ENCODE results near the gene NCBP3.

The NCBP3 gene

DNA sequence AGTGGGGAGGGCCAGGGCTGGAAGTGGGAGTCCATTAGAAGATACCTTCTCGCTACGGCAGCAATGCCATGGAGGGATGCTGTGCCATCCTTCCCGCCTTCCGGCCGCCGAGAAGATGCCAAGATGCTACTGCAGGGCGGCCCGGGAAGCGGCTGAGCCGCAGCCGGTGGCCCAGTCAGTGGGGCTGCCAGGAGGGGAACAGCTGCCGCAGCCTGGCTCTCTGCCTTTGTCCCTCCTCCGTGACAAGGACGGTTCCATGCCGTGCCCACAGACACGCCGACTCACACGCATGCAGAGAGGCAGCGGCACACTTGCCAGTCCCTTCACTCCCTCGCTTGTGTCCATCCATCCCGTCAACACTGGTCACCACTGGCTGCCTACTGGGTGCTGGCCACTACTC is 20.2 kb upstream of the NCBP3 start:
- Histone ChIP-seq H3K4me1 (ENCODE audit: control insufficient read depth, insufficient read depth, low read length) (no peaks in the 10 kb centered on the region), H3K4me3 (ENCODE audit: low read depth, low read length) (no peak overlapping the region), H3K27ac (ENCODE audit: extremely low read depth, low read depth, low read length) (no peak overlapping the region), H3K36me3 (ENCODE audit: control insufficient read depth in 2 of 2, insufficient read depth in 1 of 2, low read length in 2 of 2) (peaks cover 4 to 59% of the 10 kb centered on the region in 2 experiments; a peak in 2 of 3 replicates), H3K9me3 (ENCODE audit: control insufficient read depth, insufficient read depth, low read depth, low read length) (no peaks in the 10 kb centered on the region)
- TF ChIP-seq ZNF677 (tag by site-specific recombination; IDR thresholded peaks at IDR 0.05) (no peak), ZNF362 (tag by site-specific recombination; IDR thresholded peaks at IDR 0.05) (no peak), ZNF19 (tag by site-specific recombination; IDR thresholded peaks at IDR 0.05; ENCODE audit: low read depth) (no peak), KLF8 (tag by site-specific recombination; IDR thresholded peaks at IDR 0.05) (no peak), ZNF843 (tag by site-specific recombination; IDR thresholded peaks at IDR 0.05) (no peak), ZNF510 (tag by site-specific recombination; IDR thresholded peaks at IDR 0.05; ENCODE audit: insufficient replicate concordance) (no peak)
- TF ChIP-seq, protein P1, sequence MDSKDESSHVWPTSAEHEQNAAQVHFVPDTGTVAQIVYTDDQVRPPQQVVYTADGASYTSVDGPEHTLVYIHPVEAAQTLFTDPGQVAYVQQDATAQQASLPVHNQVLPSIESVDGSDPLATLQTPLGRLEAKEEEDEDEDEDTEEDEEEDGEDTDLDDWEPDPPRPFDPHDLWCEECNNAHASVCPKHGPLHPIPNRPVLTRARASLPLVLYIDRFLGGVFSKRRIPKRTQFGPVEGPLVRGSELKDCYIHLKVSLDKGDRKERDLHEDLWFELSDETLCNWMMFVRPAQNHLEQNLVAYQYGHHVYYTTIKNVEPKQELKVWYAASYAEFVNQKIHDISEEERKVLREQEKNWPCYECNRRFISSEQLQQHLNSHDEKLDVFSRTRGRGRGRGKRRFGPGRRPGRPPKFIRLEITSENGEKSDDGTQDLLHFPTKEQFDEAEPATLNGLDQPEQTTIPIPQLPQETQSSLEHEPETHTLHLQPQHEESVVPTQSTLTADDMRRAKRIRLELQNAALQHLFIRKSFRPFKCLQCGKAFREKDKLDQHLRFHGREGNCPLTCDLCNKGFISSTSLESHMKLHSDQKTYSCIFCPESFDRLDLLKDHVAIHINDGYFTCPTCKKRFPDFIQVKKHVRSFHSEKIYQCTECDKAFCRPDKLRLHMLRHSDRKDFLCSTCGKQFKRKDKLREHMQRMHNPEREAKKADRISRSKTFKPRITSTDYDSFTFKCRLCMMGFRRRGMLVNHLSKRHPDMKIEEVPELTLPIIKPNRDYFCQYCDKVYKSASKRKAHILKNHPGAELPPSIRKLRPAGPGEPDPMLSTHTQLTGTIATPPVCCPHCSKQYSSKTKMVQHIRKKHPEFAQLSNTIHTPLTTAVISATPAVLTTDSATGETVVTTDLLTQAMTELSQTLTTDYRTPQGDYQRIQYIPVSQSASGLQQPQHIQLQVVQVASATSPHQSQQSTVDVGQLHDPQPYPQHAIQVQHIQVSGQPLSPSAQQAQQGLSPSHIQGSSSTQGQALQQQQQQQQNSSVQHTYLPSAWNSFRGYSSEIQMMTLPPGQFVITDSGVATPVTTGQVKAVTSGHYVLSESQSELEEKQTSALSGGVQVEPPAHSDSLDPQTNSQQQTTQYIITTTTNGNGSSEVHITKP (tag by site-specific recombination; IDR thresholded peaks at IDR 0.05): no peak
- ChIA-PET POLR2A (no interaction called here), CTCF (interaction anchor here (0.6 to 0.7 kb wide), 5 partner anchors 30 to 128 kb away, joined by 3 read pairs; no protein-coding TSS in a partner anchor)

DNA sequence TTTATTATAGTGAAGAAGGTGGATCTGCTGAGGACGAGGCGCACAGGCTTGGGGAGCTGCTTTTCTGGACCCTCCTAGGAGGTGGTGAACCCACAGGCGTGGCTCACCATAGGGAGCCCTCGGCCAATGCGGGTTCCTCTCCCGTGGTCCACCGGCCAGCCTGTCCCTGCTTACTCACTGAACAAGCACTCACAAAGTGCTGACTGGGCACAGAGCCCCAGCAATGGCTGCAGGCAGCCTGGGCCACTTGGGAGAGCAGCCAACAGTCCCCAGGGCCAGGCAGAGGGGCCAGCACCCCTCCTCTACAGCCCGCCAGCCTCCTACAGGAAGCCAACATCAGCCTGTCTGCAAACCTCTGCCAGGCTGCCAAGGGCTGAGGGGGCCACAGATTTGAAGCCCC is 19.1 kb upstream of the NCBP3 start:
- POLR2A ChIA-PET: no interaction called here
- H3K9me3 ChIP-seq (ENCODE audit: control insufficient read depth, insufficient read depth, low read depth, low read length): no peaks in the 10 kb centered on the region
- no peak overlapping the region for H3K27ac ChIP-seq (ENCODE audit: extremely low read depth, low read depth, low read length)
- CTCF ChIA-PET: interaction anchor here (0.7 to 4.4 kb wide), 14 partner anchors 14 to 209 kb away, joined by 3 to 68 read pairs (median 10); partner anchors contain the start of gene NCBP3
- no peaks in the 10 kb centered on the region for H3K4me1 ChIP-seq (ENCODE audit: control insufficient read depth, insufficient read depth, low read length)
- no peak overlapping the region for H3K4me3 ChIP-seq (ENCODE audit: low read depth, low read length)
- H3K36me3 ChIP-seq (ENCODE audit: control insufficient read depth in 2 of 2, insufficient read depth in 1 of 2, low read length in 2 of 2): peaks cover 0 to 65% of the 10 kb centered on the region in 2 experiments; a peak in 2 of 3 replicates
- TF ChIP-seq PATZ1 (tag by site-specific recombination; IDR thresholded peaks at IDR 0.05) (no peak), ZBTB21 (tag by site-specific recombination; IDR thresholded peaks at IDR 0.05) (no peak), ZNF658 (tag by site-specific recombination; IDR thresholded peaks at IDR 0.05) (no peak), ZNF280D (tag by site-specific recombination; IDR thresholded peaks at IDR 0.05) (no peak), ZNF600 (tag by site-specific recombination; IDR thresholded peaks at IDR 0.05) (no peak), ZNF184 (tag by site-specific recombination; IDR thresholded peaks at IDR 0.05) (no peak), ZNF518A (tag by site-specific recombination; conservative IDR thresholded peaks at IDR 0.05; ENCODE audit: low read depth) (no peak), ZNF629 (tag by site-specific recombination; IDR thresholded peaks at IDR 0.05) (no peak), ZNF585B (tag by site-specific recombination; IDR thresholded peaks at IDR 0.05) (no peak), ZNF16 (tag by site-specific recombination; IDR thresholded peaks at IDR 0.05; ENCODE audit: low read depth) (no peak)
- TF ChIP-seq, protein P2, sequence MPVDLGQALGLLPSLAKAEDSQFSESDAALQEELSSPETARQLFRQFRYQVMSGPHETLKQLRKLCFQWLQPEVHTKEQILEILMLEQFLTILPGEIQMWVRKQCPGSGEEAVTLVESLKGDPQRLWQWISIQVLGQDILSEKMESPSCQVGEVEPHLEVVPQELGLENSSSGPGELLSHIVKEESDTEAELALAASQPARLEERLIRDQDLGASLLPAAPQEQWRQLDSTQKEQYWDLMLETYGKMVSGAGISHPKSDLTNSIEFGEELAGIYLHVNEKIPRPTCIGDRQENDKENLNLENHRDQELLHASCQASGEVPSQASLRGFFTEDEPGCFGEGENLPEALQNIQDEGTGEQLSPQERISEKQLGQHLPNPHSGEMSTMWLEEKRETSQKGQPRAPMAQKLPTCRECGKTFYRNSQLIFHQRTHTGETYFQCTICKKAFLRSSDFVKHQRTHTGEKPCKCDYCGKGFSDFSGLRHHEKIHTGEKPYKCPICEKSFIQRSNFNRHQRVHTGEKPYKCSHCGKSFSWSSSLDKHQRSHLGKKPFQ (tag by site-specific recombination; IDR thresholded peaks at IDR 0.05): no peak

All from HEK293 (cell line).